Activated CD4-positive, alpha-beta T cell treated with anti-CD3 and anti-CD28 coated beads, Interleukin-2, amount 10 ng/mL, durations not matched to agents 24 days and 14 days (primary cell): ENCODE results near the gene PPP2R2C. TPM values are rescaled to one million over a fixed set of nuclear protein-coding genes. Genes with fewer than 3 reads are reported as not detected.

Source experiments
- DNase-seq: peaks from one replicate; pipeline ENCODE4 v3.0.0; 2022
- H3K27ac Mint-ChIP-seq: one replicate; pipeline ENCODE4 v1.8.0; 2022; ENCODE audit warnings: mild to moderate bottlenecking, mixed read lengths
- H3K27me3 Mint-ChIP-seq: one replicate; pipeline ENCODE4 v1.8.0; 2022; ENCODE audit warnings: mixed read lengths
- H3K36me3 Mint-ChIP-seq: one replicate; pipeline ENCODE4 v1.8.0; 2022; ENCODE audit warnings: low read depth, mild to moderate bottlenecking, mixed read lengths
- H3K4me1 Mint-ChIP-seq: one replicate; pipeline ENCODE4 v1.8.0; 2021; ENCODE audit warnings: mixed read lengths
- H3K4me3 Mint-ChIP-seq: one replicate; pipeline ENCODE4 v1.8.0; 2022; ENCODE audit warnings: mild to moderate bottlenecking, moderate library complexity, mixed read lengths
- H3K9me3 Mint-ChIP-seq: one replicate; pipeline ENCODE4 v1.8.0; 2021; ENCODE audit warnings: mixed read lengths
- intact Hi-C: fragments of 100-400 bp; cut with micrococcal nuclease; formaldehyde crosslinking; loops from one replicate; pipeline ENCODE4 v1.15.1; 2023
- total RNA-seq: library from RNA; stranded (reverse); gene quantifications from 2 replicates; pipeline ENCODE4 v1.2.3, GENCODE V29; 2022

PPP2R2C gene
- total RNA-seq, 1 donor from 2014 or later = not detected

DNA sequence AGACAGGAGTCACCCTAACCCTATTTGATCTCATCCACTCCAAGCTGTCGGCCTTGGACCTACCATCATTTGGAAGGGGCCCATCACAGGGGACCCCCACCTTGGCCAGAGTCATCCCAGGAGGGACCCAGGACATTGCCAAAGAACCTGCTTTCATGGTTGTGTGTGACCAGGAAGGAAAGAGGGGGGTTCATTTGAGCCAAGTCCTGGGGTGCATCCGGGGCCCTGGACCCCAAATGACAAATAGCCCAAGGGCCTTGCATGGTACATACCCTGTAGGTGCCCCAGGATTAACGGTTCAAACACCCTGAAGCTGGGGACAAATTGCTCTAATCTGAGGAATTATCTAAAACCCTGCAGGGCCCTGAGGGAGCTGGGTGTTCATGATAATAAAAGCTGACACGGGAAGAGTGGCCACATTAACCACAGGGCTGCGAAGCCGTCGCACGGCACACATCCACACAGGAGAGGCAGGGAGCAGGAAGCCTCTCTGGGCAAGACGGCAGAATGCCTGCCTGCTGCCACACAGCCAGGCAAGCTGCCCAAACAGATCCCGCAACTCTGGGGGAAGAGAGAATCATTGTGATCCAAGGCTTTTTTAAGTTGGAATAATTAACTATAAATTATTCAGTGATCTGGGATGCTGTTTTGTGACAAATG, 28.2 kb upstream of the PPP2R2C start:
- Mint-ChIP-seq H3K4me3 (no peak overlapping the region), H3K36me3 (no peaks in the 10 kb centered on the region), H3K27ac (no peak overlapping the region), H3K27me3 (no peaks in the 10 kb centered on the region), H3K4me1 (no peaks in the 10 kb centered on the region), H3K9me3 (peaks cover 6% of the 10 kb centered on the region)
- intact Hi-C loops = no loop called here
- no peak for DNase-seq

DNA sequence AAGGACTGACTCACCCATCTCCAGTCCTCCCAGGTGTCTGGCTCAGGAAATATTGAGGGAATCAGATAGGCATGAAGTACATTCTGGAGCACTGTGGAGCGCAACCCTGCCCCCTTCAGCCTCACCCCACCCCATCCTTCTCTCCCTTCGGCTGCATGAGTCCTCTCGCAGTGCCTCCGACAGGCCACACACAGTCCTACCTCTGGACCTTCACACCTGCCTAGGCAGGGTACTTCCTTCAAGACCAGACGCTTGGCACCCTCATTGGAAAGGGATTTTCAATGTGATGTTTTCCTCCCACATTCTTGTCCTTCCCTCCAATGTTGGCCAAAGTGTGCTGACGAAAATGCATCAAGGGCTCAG, 26.8 kb upstream of the PPP2R2C start:
- Mint-ChIP-seq H3K9me3 (peaks cover 6% of the 10 kb centered on the region), H3K4me1 (no peaks in the 10 kb centered on the region), H3K27ac (no peak overlapping the region), H3K4me3 (no peak overlapping the region), H3K27me3 (no peaks in the 10 kb centered on the region), H3K36me3 (no peaks in the 10 kb centered on the region)
- no peak for DNase-seq
- intact Hi-C loops = no loop called here

DNA sequence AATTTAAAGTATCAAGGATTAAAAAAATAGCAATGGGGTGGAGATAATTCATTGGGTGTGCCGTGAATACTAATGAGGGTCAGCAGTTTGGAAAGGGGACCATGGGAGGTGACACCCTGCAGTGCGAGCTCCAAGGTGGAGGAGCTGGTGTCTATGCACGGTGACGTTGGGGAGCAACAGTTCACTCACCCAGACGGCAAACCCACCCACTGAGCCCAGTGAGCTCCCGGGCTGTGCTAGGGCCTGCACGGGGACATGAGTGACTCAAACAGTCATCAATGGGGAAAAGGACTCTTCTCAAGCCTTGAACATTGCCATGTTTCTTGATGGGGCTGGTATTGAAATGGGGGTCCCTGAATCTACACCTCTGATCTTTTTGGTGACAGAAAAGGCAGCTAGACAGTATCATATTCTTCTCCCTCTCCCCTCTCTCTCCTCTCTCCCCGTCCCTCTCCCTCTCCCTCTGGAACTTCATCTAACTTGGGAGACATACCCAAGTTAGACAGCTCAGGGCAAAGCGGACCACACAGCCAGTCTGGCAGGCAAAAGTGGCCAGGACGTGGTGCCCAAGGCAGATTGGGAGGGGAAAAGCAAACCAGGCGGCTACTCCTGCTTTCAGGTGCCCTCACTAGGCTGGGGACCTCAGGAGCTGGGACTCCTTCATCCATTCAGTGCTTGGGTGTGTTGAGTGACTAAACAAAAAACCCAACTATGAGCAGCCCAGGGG, 26.3 kb upstream of the PPP2R2C start:
- Mint-ChIP-seq H3K4me1 (no peaks in the 10 kb centered on the region), H3K27ac (no peak overlapping the region), H3K9me3 (peaks cover 6% of the 10 kb centered on the region), H3K27me3 (no peaks in the 10 kb centered on the region), H3K4me3 (no peak overlapping the region), H3K36me3 (no peaks in the 10 kb centered on the region)
- DNase-seq = no peak
- intact Hi-C loops = no loop called here

DNA sequence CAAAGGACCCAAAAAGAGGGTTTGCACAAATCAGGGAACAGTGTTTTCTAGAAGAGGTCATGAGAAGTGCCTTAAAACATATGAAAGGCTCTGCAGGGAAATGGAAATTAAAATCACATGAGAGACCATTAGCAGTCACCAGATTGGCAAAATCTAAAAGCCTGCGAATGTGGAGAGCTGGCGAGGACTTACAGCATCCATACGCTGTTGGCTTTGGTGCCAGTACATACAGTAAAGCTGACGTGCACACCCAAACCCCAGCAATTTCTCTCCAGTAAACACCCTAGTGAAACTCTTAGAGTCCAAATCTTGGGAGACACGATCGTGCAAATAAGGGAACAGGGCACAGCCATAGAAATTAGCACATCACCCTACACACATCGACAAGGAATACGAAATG, 25.4 kb upstream of the PPP2R2C start:
- intact Hi-C loops = no loop called here

DNA sequence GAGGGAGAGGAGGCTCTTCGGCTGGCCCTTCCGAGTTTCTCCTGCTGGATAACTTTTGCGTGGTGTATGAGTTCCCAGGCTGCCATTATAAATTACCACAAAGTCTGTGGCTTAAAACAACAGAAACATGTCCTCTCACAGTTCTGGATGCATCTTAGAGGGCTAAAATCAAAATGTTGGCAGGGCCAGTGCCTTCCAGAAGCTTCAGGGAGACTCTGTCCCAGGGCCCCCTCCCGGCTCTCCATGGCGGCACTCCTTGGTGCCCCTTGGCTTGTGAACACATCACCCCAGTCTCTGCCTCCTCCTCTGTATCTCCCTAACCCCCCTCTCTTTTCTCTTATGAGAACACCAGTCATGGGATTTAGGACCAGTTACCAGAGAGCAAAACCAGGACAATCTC, 23.3 kb upstream of the PPP2R2C start:
- no peak for DNase-seq
- Mint-ChIP-seq H3K27ac (no peak overlapping the region), H3K36me3 (no peaks in the 10 kb centered on the region), H3K27me3 (no peaks in the 10 kb centered on the region), H3K4me3 (no peak overlapping the region), H3K4me1 (no peaks in the 10 kb centered on the region), H3K9me3 (peaks cover 6% of the 10 kb centered on the region)
- intact Hi-C loops = no loop called here

More for the DNA sequence above, 25.4 kb upstream of the PPP2R2C start:
- Mint-ChIP-seq H3K36me3 (no peaks in the 10 kb centered on the region), H3K4me3 (no peak overlapping the region), H3K27me3 (no peaks in the 10 kb centered on the region), H3K9me3 (no peaks in the 10 kb centered on the region), H3K4me1 (no peaks in the 10 kb centered on the region), H3K27ac (no peak overlapping the region)
- DNase-seq = no peak

DNA sequence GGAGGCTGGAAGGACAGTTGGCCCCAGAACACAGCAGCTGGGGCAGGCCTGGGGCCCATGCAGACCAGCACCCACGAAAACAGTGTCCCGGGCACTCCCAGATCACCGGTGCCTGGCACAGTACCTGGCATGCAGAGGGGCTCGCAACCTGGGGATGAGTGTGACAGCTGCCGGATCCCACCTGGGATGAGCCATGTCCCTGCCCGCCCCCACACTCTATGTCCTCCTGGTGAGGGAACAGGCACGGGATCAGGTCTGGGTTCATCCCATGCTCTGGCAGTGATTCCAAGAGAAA, 22.8 kb upstream of the PPP2R2C start:
- Mint-ChIP-seq H3K27me3 (no peaks in the 10 kb centered on the region), H3K36me3 (no peaks in the 10 kb centered on the region), H3K27ac (no peak overlapping the region), H3K9me3 (peaks cover 6% of the 10 kb centered on the region), H3K4me3 (no peak overlapping the region), H3K4me1 (no peaks in the 10 kb centered on the region)
- no peak for DNase-seq
- intact Hi-C loops = no loop called here

DNA sequence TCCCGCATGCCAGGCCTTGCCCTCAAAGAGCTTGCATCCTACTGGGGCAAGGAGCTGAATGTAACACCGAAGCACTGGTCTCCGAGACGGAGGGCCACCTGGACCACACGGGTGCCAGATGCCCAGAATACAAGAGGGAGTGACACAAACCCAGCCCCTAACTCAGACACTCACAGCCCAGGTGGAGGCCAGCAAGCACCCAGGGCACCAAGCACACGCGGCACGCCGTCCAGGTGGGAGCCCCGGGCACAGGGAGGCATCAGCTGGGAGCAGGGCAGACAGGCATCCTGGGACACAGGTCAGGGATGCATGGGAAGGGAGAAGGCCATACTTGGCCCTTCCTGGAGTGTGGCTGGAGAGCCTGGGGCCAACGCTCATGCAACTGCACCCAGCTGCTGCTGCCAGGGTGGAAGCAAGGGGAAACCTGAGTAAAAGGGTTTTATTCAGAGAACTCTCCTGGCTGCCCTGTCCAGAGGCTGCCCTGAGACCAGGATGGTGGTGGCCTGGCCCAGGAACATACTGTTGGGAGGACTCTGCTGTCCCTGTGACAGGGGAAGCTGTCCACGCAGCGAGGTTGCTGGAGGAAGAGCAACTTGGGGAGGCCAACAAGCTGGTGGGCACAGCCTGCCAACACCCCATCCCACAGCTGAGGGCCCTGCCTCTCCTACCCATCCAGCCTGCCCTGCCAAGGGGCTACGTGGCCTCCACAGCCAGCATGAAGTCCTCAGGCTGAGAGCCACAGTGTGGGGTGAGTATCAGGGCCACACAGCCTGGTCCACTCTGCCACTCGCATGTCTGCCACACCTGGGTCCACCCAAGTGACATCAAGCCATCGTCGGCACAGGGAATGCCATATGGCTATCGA, 22.2 kb upstream of the PPP2R2C start:
- Mint-ChIP-seq H3K36me3 (no peaks in the 10 kb centered on the region), H3K4me3 (no peak overlapping the region), H3K9me3 (peaks cover 6% of the 10 kb centered on the region), H3K4me1 (no peaks in the 10 kb centered on the region), H3K27me3 (no peaks in the 10 kb centered on the region), H3K27ac (no peak overlapping the region)
- DNase-seq = no peak
- intact Hi-C loops = no loop called here

DNA sequence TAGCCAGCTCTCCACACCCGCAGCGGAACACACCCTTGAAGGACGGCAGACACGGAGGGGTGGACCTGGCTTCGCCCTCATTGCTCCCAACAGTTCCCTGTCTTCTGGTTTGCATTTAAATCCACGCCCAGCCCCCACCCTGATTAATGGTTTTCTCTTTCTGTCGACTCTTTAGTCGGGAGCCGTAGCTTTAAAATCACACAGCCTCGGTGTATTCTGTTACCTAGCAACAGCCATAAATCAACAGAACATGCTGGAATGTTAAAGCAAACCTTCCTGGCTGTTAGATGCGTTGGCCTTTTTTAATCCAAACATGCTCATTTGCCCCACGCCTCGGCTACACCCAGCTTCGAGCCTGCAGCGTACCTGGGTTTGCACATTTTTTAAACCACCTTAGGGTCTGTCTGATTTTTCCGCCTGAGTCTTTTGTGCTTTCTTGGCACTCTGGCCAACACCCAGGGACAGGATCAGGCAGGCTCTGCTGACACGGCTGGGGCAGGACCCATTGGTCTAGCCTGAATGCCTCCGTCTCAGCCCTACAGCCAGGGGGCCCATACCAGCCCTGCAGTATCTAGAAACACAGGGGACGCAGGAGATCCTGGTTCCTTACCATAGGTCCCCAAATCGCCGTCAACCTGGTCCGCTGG, 21.4 kb upstream of the PPP2R2C start:
- Mint-ChIP-seq H3K4me1 (no peaks in the 10 kb centered on the region), H3K27me3 (no peaks in the 10 kb centered on the region), H3K36me3 (no peaks in the 10 kb centered on the region), H3K9me3 (peaks cover 6% of the 10 kb centered on the region), H3K4me3 (no peak overlapping the region), H3K27ac (no peak overlapping the region)
- intact Hi-C loops = no loop called here
- DNase-seq = no peak

DNA sequence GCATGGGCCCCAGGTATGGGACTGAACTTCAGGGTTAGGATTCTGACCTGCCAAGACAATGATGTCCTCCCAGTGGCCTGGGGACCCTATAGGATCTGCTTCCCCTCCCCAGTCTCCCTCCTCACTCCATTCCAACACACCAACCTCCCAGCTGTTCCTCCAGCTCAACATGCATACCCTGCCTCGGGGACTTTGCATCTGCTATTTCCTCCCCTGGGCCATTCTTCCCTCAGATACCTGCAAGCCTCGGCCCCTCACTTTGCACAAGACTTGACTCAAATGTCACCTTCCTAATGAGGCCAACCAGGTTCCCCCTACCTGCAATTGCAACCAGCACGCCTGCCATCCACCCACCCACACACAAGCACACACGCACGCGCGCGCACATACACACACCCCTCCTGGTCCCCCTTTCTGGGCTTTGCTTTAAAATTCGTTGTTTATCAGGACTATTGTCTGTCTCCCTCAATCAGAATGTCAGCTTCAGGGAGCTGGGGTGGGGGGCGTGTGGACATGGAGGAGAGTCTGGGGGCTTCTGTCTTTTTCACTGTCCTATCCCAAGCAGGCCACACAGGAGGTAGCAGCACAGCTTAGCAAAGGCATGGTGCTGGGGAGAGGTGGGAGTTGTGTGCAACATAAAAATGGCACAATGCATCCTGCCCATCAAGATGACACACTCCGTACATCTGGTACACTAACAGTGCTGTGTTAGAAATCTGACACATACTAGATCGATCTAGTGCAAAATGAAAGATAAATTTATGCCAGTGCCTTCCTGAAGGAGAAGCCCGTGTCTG, 20.6 kb upstream of the PPP2R2C start:
- intact Hi-C loops = no loop called here
- no peak overlapping the region for H3K4me3 Mint-ChIP-seq
- H3K4me1 Mint-ChIP-seq = no peaks in the 10 kb centered on the region
- no peaks in the 10 kb centered on the region for H3K27me3 Mint-ChIP-seq
- DNase-seq = no peak
- H3K36me3 Mint-ChIP-seq = no peaks in the 10 kb centered on the region
- no peak overlapping the region for H3K27ac Mint-ChIP-seq
- peaks cover 6% of the 10 kb centered on the region for H3K9me3 Mint-ChIP-seq

DNA sequence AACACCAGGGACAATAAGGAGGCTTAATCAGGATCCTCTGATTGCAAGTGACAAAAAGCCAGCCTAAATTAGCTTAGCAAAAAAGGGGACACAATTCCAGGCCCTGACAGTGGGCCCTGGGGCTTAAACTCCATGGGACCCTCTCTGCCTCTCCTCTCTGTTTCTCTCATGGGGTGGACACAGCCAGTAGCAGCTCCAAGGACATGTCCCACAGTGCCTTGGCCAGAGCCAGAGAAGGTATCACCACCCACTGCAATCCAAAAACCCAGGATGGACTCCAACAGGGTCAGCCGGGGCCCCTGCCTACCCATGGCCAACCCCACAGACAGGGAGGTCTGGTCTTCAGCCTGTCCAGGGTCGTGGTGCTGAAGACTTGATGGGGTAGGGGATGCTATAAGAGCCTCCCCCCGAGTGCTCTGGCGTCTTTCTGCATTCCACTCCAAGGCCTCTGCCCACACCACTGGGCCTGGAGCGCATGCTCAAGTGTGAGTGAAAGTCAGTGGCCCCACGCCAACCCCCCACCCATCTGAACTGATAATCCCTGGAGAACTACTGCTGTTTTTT, 19.7 kb upstream of the PPP2R2C start:
- Mint-ChIP-seq H3K9me3 (peaks cover 6% of the 10 kb centered on the region), H3K27me3 (peaks cover 1% of the 10 kb centered on the region), H3K4me1 (no peaks in the 10 kb centered on the region), H3K36me3 (no peaks in the 10 kb centered on the region), H3K4me3 (no peak overlapping the region), H3K27ac (no peak overlapping the region)
- intact Hi-C loops = no loop called here
- no peak for DNase-seq

DNA sequence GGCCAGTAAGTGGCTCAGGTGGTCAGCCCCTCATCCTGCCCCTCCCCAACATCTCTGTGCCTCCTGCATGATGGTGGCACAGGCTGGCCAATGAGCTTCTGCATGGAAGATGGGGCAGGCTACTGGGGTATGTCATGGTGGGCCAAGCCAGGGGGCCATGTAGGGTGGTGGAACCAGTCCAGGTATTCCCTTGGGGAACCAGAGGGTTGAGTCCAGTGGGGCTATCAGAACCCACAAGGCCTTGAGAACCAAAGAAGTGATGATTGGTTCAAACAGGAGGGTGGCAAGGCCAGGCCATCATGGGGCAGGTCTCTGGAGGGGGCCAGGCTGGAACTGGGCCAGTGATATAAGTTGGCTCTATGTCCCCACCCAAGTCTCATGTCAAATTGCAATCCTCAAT, 18.8 kb upstream of the PPP2R2C start:
- no peaks in the 10 kb centered on the region for H3K4me1 Mint-ChIP-seq
- no peaks in the 10 kb centered on the region for H3K36me3 Mint-ChIP-seq
- no peak overlapping the region for H3K27ac Mint-ChIP-seq
- H3K27me3 Mint-ChIP-seq = peaks cover 7% of the 10 kb centered on the region
- intact Hi-C loops = no loop called here
- peaks cover 6% of the 10 kb centered on the region for H3K9me3 Mint-ChIP-seq
- H3K4me3 Mint-ChIP-seq = no peak overlapping the region
- no peak for DNase-seq

DNA sequence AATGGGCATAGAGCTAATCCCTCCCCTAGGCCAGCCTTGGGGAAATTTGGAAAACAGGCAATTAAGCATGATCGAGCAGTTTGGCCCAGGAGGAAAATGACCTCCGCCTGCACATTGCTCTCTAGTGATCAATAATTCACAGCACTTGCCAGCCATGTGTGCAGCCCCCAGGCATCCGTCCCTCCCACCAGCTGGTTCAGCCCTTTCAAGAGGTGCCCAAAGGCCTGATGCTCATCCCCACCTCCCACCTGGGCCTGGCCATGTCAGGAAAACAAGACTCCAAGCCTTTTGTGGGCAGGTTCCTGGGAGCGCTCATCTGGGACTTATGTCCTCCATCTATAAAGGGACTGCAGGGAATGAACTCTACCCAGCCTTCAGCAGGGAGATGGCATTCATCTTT, 17.5 kb upstream of the PPP2R2C start:
- DNase-seq = no peak
- Mint-ChIP-seq H3K27me3 (peaks cover 16% of the 10 kb centered on the region), H3K4me3 (no peak overlapping the region), H3K4me1 (no peaks in the 10 kb centered on the region), H3K36me3 (no peaks in the 10 kb centered on the region), H3K27ac (no peak overlapping the region), H3K9me3 (peaks cover 10% of the 10 kb centered on the region)
- intact Hi-C loops = no loop called here

DNA sequence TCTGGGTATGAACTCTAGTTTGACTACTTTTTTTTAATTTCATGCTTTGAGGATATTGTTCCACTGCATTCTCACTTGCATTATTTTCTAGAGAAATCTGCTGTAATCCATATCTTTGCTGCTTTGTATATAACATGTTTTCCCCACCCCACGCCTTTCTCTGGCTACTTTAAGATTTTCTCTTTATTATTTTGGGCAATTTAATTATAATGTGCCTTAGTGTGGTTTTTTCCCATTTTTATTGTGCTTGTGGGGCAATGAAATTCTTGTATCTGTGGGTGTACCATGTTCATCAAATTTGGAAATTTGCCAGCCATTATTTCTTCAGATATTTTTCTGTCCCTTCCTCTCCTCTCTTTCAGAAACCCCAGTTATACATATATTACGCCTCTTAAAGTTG, 15.1 kb upstream of the PPP2R2C start:
- no peaks in the 10 kb centered on the region for H3K36me3 Mint-ChIP-seq
- H3K4me1 Mint-ChIP-seq = no peaks in the 10 kb centered on the region
- peaks cover 10% of the 10 kb centered on the region for H3K9me3 Mint-ChIP-seq
- no peak overlapping the region for H3K27ac Mint-ChIP-seq
- intact Hi-C loops = no loop called here
- H3K4me3 Mint-ChIP-seq = no peak overlapping the region
- no peak for DNase-seq
- H3K27me3 Mint-ChIP-seq = peaks cover 21% of the 10 kb centered on the region
